Activated CD4-positive, CD25-positive, alpha-beta regulatory T cell treated with anti-CD3 and anti-CD28 coated beads, Interleukin-2, amount 50 U/mL, for 24 hours (primary cell): ENCODE data around the gene CSRP1.
A peak's percentile ranks its signal among the peaks of the same experiment; 100 is the strongest.
"Not testable (repeated sequence)": the region's sequence is repeated elsewhere in the genome, so short reads cannot be mapped to it uniquely, and the experiment has no call there.

Experiments
- ATAC-seq, 2 donors: fragments of 150-1000 bp; cut with Tn5 transposase; one replicate each; pipeline ENCODE4 v1.10.0; 2021; ENCODE audit warnings: mild to moderate bottlenecking in 1 of 2, moderate library complexity in 1 of 2

CSRP1 gene

DNA sequence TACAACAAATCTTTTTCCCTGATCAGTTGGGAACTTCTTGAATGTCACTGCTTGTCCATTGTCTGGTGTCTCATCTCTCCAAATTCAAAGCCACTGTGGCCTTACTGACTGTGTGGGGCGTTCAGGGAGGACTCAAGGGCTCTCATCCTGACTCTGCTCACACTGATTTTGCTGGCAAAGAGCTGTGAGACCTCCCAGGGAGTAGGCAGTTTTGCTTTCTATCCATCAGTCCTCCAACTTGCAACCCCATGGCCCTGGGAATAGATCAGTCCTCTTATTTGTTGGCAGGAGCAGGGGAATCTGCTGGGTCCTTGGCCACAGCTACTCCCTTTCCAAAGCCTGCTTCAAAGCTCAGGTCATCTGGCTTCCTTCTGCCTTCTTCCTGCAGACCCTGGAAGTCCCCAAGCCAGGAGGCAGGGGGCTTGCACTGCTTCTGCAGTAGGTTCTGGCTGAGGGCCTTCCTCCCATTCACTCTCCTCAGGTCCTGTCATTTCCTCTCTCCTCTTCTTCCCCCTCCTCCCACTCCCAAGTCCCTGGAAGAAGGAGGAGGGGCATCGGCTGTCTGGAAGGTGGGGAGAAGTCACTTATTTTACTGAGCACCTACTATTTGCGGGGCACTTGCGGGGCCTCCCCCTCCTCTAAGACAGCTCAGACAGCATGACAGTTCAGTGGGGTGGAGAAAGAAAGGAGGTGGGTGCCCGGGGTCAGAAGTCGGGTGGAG, 31.1 kb upstream of the CSRP1 start:
- peak in 1 of 2 donors; percentile 8 for ATAC-seq

GRCh38 chr1:201537467-201537866, 30.5 kb upstream of the CSRP1 start:
- ATAC-seq, result no peak

- no peak for ATAC-seq
Measured at GRCh38 chr1:201537028-201537427, 30.1 kb upstream of the CSRP1 start.

DNA sequence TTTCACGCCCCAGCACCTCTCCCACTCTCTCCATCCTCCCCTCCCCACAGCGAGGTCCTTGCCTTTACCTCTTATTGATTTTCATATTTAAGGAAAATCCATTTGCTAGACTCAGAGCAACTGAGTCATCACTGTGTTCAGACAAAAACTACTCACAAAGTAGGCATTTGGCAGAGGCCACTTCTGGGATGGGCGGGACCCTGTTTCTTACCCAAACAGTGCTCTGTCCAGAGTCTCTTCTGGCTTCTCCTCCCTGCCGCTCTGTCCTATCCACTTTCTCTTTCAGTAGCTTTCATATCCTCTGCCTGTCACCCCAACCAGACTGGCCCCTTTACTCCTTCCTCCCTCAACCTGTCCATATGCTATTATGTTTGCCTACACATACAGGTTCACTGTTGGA, 29.6 kb upstream of the CSRP1 start:
- ATAC-seq, result no peak

DNA sequence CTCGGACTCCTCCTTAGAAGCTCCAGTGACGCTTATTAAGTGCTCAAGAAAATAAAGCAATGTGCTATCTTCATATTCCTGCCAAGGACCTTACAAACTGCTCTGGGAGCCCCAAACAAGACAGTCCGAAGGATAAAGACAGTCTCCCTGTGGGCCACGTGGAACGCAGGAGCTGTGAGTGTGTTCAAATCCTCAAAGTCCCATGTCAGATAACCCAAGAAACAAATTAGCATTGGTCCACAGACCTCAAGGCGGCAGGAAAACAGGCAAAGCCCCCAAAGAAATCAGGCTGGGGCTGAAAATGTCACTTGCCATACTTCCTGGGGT, 29.0 kb upstream of the CSRP1 start:
- no peak for ATAC-seq

GRCh38 chr1:201535046-201535918, 28.4 kb upstream of the CSRP1 start:
- ATAC-seq, result no peak

- ATAC-seq, result no peak
Measured at GRCh38 chr1:201533836-201534235, 26.9 kb upstream of the CSRP1 start.

- no peak for ATAC-seq
Measured at GRCh38 chr1:201531551-201532425, 24.9 kb upstream of the CSRP1 start.

- ATAC-seq, result no peak
Measured at GRCh38 chr1:201530741-201531531, 24.0 kb upstream of the CSRP1 start.

DNA sequence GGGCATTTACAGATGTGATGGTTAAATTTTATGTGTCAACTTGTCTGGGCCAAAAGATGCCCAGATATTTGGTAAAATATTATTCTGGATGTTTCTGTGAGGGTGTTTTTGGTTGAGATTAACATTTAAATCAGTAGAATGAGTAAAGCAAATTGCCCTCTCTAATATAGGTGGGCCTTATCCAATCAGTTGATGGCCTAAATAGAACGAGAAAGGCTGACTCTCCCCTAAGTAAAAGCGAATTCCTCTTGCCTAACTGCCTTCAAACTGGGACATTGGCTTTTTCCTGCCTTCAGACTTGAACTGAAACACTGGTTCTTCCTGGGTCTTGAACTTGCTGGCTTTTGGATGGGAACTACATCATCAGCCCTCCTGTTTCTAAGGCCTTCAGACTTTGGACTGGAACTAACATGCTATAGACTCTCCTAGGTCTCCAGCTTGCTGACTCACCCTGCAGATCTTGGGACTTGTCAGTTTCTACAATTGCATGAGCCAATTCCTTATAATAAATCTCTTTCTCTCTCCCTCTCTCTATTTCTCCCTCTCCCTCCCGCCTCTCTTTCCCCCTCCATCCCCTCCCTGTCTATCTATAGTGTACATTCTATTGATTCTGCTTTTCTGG, 21.8 kb upstream of the CSRP1 start:
- ATAC-seq, result no peak

GRCh38 chr1:201527879-201528278, 21.0 kb upstream of the CSRP1 start:
- ATAC-seq, result no peak

DNA sequence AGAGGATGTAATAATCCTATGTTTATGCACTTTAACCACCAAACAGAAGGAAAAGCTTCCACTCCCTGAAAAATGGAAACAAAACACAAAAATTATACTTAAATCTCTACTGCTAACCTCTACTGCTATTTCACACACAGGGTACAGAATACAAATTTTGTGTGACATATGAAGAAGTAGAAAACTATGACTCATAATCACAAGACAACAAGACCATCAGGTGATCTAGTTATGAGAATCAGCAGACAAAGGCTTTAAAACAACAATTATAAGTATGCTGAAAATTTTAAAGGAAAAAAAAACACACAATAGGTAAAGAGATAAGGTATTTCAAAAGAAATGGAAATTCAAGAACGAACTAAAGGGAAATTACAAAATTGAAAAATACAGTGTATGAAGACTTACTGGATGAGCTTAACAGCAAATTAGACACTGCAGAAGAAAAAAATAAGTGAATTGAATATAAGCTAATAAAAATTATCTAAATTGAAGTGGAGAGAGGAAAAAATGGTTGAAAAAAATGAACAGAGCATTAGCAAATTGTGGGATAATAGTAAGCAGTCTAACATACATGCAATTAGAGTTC, 18.4 kb upstream of the CSRP1 start:
- no peak for ATAC-seq

DNA sequence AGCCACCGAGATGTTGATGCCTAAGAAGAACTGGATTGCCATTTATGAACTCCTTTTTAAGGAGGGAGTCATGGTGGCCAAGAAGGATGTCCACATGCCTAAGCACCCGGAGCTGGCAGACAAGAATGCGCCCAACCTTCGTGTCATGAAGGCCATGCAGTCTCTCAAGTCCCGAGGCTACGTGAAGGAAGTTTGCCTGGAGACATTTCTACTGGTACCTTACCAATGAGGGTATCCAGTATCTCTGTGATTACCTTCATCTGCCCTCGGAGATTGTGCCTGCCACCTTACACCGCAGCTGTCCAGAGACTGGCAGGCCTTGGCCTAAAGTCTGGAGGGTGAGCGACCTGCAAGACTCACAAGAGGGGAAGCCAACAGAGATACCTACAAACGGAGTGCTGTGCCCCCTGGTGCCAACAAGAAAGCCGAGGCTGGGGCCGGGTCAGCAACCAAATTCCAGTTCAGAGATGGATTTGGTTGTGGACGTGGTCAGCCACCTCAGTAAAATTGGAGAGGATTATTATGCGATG, 13.2 kb upstream of the CSRP1 start:
- ATAC-seq, result not testable (repeated sequence)

DNA sequence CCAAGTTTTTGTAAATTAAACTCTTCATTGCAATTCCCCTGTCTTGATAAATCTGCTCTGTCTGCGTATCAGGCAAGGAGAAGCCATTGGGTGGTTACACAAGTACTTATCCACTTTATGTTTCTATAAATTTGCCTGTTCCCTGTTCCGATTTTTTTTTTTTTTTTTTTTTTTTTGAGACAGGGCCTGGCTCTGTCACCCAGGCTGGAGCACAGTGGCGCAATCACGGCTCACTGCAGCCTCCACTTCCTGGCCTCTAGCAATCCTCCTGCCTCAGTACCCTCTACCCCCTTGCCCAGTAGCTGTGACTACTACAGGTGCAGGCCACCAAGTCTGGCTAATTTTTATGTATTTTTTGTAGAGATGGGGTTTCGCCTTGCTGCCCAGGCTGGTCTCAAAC, 11.1 kb upstream of the CSRP1 start:
- no peak for ATAC-seq

- ATAC-seq, result no peak
Measured at GRCh38 chr1:201517631-201518030, 10.7 kb upstream of the CSRP1 start.

- ATAC-seq, result no peak
Measured at GRCh38 chr1:201516511-201517127, 9.7 kb upstream of the CSRP1 start.

DNA sequence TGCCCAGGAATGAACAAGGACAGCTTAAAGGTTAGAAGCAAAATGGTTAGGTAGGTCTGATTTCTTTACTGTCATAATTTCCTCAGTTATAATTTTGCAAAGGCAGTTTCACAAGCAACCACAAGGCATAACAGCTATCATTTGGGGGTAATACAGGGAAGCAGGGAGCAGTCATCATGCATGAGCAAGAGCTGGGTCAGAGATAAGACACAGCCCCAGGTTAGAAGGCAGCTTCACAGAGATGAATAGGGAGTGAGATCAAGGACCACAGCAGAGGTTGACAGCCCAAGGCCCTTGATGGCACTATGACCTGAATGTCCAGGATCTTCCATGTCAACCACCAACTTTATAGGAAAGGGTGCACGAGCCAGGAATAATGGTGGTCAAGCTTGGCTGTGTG, 9.0 kb upstream of the CSRP1 start:
- peak in 1 of 2 donors; percentile 51 for ATAC-seq

DNA sequence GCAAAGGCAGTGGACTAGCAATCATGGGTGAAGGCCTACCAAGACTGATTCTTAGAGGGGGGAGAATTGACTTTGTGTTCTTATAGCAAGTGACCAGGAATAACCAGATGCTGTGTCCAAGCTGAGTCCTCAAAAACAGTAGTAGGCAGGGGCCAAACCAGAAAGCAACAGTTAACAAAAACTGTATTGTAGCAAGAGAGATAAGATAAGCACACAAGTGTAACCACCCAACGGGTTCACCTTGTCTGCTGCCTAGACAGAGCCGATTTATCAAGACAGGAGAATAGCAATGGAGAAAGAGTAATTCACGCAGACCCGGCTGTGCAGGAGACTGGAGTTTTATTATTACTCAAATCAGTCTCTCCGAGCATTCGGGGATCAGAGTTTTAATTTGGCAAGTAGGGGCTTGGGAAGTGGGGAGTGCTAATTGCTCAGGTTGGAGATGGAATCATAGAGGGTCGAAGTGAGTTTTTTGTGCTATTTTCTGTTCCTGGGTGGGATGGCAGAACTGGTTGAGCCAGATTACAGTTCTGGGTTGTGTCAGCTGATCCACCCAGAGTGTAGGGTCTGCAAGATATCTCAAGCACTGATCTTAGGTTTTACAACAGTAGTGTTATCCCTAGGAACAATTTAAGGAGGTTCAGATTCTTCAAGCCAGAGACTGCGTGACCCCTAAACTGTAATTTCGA, 8.3 kb upstream of the CSRP1 start:
- no peak for ATAC-seq

DNA sequence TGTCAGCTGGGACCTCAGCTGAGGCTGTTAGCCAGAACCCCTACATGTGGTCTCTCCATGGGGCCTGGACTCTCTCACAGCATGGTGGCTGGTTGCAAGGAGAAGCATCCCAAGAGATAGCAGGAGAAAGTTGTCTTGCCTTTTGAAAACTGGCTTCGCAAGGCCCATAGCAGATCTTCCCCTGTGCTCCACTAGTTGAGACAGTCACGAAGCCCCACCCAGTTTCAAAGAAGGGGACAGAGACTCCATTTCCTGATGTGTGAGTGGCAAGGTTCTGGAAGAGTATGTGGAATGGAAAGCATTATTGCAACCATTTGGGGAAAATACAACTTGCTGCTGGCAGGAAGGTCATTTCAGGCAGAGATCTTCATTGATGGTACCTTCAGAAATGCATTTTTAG, 7.5 kb upstream of the CSRP1 start:
- ATAC-seq, result no peak
